ENCODE measurements around the gene SH3PXD2B. TPM values are rescaled to one million over a fixed set of nuclear protein-coding genes. Genes with fewer than 3 reads are reported as not detected.
"Not testable (repeated sequence)": the region's sequence is repeated elsewhere in the genome, so short reads cannot be mapped to it uniquely, and the experiment has no call there.

SH3PXD2B gene
- total RNA-seq, 1 donor from 2014 or later = 46.2 TPM

DNA sequence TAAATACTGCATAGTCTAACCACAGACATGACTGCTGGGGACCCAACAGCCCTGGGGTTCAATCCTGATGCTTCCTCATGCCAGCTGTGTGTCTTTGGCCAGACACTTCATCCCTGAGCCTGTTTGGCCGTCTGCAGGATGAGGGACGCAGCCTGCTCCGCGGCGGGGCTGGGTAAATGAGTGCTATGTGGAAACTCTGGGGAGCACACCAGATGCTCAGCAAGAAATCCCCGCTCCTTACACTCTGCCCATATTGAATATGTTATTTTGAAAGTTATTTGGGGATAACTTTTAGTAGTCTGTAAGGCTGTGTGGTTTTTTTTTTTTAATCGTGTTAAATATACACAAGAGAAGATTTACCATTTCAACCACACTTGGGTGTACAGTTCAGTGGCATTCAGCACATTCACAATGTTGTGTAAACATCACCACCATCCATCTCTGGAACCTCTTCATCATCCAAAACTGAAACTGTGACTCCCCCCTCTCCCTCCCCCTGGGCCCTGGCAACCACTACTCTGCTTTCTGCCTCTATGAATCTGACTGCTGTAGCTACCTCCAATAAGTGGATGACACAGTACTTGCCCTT, 42.7 kb downstream of the SH3PXD2B start:
- Histone ChIP-seq H3K27ac (peak overlapping the region; percentile 63), H3K9me3 (no peaks in the 10 kb centered on the region), H3K4me1 (peaks cover 45% of the 10 kb centered on the region), H3K4me3 (no peak overlapping the region), H3K27me3 (no peaks in the 10 kb centered on the region), H3K36me3 (no peaks in the 10 kb centered on the region)
- DNase-seq = no peak
- peak; percentile 4 for ATAC-seq
- intact Hi-C loops (cut with DNase I) = no loop called here
- TF ChIP-seq, protein P1, sequence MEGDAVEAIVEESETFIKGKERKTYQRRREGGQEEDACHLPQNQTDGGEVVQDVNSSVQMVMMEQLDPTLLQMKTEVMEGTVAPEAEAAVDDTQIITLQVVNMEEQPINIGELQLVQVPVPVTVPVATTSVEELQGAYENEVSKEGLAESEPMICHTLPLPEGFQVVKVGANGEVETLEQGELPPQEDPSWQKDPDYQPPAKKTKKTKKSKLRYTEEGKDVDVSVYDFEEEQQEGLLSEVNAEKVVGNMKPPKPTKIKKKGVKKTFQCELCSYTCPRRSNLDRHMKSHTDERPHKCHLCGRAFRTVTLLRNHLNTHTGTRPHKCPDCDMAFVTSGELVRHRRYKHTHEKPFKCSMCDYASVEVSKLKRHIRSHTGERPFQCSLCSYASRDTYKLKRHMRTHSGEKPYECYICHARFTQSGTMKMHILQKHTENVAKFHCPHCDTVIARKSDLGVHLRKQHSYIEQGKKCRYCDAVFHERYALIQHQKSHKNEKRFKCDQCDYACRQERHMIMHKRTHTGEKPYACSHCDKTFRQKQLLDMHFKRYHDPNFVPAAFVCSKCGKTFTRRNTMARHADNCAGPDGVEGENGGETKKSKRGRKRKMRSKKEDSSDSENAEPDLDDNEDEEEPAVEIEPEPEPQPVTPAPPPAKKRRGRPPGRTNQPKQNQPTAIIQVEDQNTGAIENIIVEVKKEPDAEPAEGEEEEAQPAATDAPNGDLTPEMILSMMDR (IDR thresholded peaks at IDR 0.05) = no peak

DNA sequence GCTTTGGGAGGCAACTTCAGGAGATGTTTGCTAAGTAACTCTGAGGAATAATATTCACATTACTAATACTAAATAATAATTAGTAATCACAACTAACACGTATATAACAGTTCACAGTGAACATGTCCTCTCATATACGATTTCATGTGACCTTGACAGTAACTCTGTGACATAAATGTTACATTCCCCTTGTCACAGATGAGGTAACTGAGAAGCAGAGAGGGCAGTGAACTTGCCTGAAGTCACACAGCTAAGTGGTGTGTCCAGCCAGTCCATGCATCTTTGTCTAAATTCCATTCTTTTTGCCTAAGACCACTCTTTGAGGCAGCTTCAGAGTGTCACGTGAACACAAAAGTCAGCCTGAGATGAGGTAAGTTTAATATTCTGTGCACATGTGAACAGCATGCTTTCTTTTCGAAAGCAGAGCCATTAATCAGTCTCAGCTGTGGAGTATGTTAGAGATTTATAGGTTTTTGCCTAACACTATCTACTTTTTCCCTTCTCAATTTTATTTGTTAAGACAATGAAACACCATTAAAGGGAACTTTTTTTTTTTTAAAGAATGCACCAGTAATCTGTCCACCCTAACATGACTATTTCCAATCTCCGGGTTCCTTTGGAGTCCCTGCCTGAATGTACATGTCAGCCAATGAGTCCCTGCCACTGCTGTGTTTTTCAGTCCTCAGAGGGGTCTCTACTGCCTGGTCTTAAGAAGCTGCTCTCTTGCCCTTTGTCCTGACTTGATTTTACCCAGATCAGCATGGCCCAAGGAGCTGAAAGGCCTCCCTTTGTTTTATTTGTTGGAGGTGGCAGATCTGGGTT, 43.5 kb downstream of the SH3PXD2B start:
- H3K36me3 ChIP-seq = no peaks in the 10 kb centered on the region
- no peaks in the 10 kb centered on the region for H3K27me3 ChIP-seq
- intact Hi-C loops (cut with DNase I) = no loop called here
- H3K4me3 ChIP-seq = no peak overlapping the region
- TF ChIP-seq, protein P1 (IDR thresholded peaks at IDR 0.05) = no peak
- DNase-seq (no peak), ATAC-seq (no peak)
- H3K27ac ChIP-seq = peak overlapping the region; percentile 63
- peaks cover 45% of the 10 kb centered on the region for H3K4me1 ChIP-seq
- H3K9me3 ChIP-seq = no peaks in the 10 kb centered on the region

DNA sequence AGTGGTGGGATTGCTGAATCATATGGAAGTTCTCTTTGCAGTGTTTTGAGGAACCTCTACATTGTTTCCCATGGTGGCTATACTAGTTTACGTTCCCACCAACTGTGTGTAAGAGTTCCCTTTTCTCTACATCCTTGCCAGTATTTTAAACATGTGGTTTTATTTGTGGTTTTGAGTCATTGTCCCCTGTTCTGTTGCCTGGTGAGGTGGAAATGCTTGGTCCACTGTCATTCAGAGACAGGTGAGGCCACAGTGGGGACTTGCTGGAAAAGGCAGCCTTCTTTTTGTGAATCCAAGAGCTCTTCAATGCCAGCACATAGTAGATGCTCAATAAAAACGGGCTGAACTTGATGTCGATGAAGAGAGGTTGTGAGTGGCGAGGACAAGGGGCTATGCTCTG, 44.2 kb downstream of the SH3PXD2B start:
- H3K36me3 ChIP-seq = peaks cover 6% of the 10 kb centered on the region
- intact Hi-C loops (cut with DNase I) = no loop called here
- peak; percentile 60 for ATAC-seq
- peaks cover 45% of the 10 kb centered on the region for H3K4me1 ChIP-seq
- H3K27me3 ChIP-seq = no peaks in the 10 kb centered on the region
- no peak for DNase-seq
- H3K9me3 ChIP-seq = no peaks in the 10 kb centered on the region
- peak overlapping the region; percentile 63 for H3K27ac ChIP-seq
- H3K4me3 ChIP-seq = no peak overlapping the region
- TF ChIP-seq, protein P1 (IDR thresholded peaks at IDR 0.05) = no peak

DNA sequence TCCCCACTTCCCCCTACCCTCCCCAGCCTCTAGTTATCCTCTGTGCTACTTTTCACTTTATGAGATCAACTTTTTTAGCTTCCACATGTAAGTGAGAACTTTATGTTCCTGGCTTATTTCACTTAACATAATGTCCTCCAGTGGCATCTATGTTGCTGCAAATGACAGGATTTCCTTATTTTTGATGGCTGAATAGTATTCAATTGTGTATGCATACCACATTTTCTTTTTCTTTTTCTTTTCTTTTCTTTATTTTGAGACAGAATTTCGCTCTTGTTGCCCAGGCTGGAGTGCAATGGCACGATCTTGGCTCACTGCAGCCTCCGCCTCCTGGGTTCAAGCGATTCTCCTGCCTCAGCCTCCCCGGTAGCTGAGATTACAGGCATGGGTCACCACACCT, 44.8 kb downstream of the SH3PXD2B start:
- H3K27me3 ChIP-seq; intact Hi-C loops (cut with DNase I); DNase-seq; H3K36me3 ChIP-seq; H3K9me3 ChIP-seq; H3K4me3 ChIP-seq; ATAC-seq: not testable (repeated sequence)
- peak overlapping the region; percentile 63 for H3K27ac ChIP-seq
- peaks cover 39% of the 10 kb centered on the region for H3K4me1 ChIP-seq

DNA sequence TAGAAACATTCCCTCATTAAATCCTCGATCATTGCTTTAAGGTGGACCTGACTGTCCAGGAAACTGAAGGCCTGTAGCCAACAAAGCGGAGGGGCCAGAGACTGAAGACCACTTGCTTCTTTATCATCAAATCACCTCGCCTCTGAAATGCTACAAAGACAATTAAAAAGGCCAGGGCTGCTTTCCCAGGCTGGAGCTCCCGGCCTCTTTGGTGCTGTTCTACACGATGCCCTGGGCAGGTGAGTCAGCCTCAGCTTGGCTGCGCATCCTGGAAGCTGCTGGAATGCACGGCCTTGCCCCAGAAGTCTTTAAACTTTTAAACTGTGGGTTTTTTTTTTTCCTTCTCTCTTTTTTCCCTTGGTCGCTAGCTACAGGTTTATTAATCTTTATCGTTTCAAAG, 46.5 kb downstream of the SH3PXD2B start:
- Histone ChIP-seq H3K4me3 (no peak overlapping the region), H3K9me3 (no peaks in the 10 kb centered on the region), H3K27ac (no peak overlapping the region), H3K36me3 (peaks cover 10% of the 10 kb centered on the region), H3K4me1 (peaks cover 33% of the 10 kb centered on the region), H3K27me3 (no peaks in the 10 kb centered on the region)
- no peak for DNase-seq
- no peak for ATAC-seq
- intact Hi-C loops (cut with DNase I) = no loop called here
- TF ChIP-seq, protein P1 (IDR thresholded peaks at IDR 0.05) = no peak

DNA sequence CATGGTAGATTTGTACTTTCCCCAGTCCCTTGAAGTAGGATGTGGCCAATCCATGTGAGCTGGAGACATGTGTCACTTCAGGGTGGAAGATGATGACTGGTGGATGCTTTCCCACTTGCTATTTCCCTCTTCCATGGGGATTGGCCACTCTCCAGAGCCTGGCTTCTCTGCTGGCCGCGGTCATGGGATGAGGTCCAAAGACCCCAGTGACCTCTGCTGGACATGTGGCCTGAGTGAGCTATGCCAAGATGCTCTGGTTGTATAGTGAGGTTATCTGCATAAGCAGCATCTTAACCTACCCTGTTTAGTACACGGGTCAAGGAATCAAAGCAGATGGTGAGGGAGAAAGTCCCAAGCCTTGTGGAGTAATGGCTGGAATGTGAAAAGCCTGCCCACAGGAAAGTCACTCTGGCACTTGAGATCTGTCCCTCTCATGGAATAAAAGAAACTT, 47.1 kb downstream of the SH3PXD2B start:
- no peak overlapping the region for H3K4me3 ChIP-seq
- peaks cover 32% of the 10 kb centered on the region for H3K4me1 ChIP-seq
- H3K36me3 ChIP-seq = peaks cover 10% of the 10 kb centered on the region
- DNase-seq = no peak
- H3K27ac ChIP-seq = no peak overlapping the region
- intact Hi-C loops (cut with DNase I) = no loop called here
- ATAC-seq = peak; percentile 23
- H3K27me3 ChIP-seq = no peaks in the 10 kb centered on the region
- TF ChIP-seq, protein P1 (IDR thresholded peaks at IDR 0.05) = no peak
- H3K9me3 ChIP-seq = no peaks in the 10 kb centered on the region
